GM12874 (cell line): Measurements from ENCODE around the gene SH2D2A.

Experiments used
- CTCF ChIP-seq: IDR thresholded peaks from 2 replicates; pipeline ENCODE4 v1.5.1; 2011; ENCODE audit warnings: low read depth, mild to moderate bottlenecking, control low read depth, low read length, moderate library complexity; ENCODE audit not compliant: insufficient read depth

SH2D2A gene

GRCh38 chr1:156772222-156772621, 44.4 kb downstream of the SH2D2A start:
- no peak for TF ChIP-seq CTCF

- no peak for TF ChIP-seq CTCF
These were observed 47.9 kb downstream of the SH2D2A start for GRCh38 chr1:156768610-156769295.

- TF ChIP-seq CTCF: no peak
These were observed 48.6 kb downstream of the SH2D2A start for GRCh38 chr1:156767879-156768604.

GRCh38 chr1:156767101-156767878, 49.4 kb downstream of the SH2D2A start, which contains the start of gene PRCC:
TSS of gene PRCC (plus strand) at chr1:156767535. CDS start at chr1:156767772, 237 bp downstream.
- no peak for TF ChIP-seq CTCF

- no peak for TF ChIP-seq CTCF
These were observed 50.1 kb downstream of the SH2D2A start for GRCh38 chr1:156766298-156767100.

GRCh38 chr1:156765666-156766065, 51.0 kb downstream of the SH2D2A start:
- TF ChIP-seq CTCF: no peak

- TF ChIP-seq CTCF: no peak
These were observed 55.9 kb downstream of the SH2D2A start for GRCh38 chr1:156760796-156761104.
